GM18519 (cell line): ENCODE measurements around the gene CTF1.
"Not testable (repeated sequence)": the region's sequence is repeated elsewhere in the genome, so short reads cannot be mapped to it uniquely, and the experiment has no call there.

Source experiments
- ATAC-seq: cut with Tn5 transposase; IDR thresholded peaks from one replicate; pipeline ENCODE4 v1.9.1; 2021; ENCODE audit warnings: mild to moderate bottlenecking, moderate library complexity; ENCODE audit not compliant: unreplicated experiment, low FRiP score

CTF1 gene

DNA sequence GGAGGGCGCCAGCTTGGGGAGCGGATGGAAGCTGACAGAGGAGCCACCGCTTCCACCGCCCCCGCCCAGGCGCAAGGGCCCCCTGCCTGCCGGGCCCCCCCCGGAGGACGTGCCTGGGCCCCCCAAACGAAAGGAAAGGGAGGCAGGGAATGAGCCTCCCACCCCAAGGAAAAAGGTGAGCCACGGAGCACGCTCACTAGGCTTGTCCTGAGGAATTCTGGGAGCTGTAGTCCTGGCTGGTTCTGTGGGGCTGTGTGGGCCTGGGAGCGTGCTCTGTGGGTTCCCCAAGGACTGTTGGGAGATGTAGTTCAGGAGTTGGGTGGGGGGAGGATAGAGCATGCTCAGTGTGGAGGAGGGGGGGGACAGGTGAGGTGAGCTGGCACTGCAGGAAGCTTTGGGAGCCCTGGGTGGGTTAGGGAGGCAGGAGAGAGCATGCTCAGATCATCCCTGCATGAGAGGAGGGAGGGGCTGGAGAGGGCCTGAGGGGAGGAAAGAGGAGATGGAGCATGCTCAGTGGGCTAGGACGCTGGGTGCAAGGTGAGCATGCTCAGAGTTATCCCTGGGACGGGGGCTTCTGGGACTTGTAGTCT is 31.5 kb downstream of the CTF1 start:
- no peak for ATAC-seq

DNA sequence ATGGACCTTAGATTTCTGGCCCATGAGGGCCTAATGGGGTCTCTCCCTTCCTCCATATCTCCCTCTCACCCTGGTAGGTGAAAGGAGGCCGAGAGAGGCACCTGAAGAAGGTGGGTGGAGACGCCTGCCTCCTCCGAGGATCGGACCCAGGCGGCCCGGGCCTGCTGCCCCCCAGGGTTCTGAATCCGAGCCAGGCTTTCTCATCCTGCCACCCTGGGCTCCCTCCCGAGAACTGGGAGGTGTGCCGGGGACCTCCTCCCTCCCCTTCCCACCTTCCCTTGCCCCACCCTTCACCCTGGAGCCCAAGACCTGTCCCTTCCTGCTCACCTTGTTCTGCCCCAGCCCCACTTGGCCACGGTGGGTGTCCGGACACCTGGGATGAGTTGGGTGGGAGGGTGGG is 32.0 kb downstream of the CTF1 start:
- no peak for ATAC-seq

DNA sequence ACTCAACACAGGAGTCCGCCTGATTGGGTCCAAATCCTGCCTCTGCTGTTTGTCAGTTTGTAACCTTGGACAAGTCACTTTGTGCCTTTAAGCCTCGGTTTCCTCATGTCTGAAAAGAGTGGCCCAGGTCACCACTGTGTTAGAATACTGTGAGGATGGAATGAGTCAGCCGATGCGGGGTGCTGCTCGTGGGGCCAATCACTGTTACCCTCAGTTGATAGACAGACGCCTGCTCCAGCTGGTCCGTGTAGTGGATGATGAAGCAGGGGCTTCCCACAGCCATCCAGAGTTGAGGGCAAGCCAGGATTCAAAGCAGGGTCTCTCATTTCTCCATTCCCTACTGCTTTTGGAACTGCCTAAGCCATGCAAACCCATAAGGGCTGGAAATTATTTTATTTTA is 32.8 kb downstream of the CTF1 start:
- ATAC-seq, result no peak

DNA sequence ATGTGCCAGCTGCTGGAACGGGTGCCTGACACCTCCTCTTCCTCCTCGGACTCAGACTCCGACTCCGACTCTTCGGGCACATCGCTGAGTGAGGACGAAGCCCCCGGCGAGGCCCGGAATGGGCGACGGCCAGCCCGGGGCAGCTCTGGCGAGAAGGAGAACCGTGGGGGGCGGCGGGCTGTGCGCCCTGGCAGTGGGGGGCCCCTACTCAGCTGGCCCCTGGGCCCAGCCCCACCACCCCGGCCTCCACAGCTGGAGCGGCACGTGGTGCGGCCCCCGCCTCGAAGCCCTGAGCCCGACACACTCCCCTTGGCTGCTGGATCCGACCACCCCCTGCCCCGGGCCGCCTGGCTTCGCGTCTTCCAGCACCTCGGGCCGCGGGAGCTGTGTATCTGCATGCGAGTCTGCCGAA is 33.8 kb downstream of the CTF1 start:
- ATAC-seq, result no peak

DNA sequence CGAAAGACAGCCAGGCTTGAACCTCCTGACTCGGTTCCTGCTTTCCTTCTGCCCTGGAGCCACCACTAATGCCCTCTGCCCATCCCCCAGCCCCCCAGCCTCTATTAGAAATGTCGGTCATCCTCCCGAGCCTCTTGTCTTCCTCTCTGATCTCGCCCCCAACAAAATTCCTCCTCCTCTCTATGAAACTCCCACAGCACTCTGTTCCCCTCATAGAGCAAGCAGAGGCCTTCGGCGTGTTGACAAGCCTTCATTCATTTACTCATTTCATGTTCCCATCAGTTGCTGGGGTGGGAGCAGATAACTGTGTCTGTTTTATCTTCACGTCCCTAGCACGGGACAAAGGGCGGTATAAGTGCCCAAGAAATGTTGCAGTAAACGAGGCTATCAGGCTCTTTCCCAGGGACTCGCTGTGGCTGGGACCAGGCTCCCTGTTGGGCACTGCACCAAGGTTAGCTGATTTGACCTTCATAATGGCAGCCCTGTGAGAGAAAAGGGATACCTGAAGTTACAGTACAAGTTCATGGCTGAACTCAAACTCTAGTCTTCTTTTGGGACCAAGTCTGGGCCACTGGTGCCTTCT is 34.7 kb downstream of the CTF1 start:
- ATAC-seq, result no peak

DNA sequence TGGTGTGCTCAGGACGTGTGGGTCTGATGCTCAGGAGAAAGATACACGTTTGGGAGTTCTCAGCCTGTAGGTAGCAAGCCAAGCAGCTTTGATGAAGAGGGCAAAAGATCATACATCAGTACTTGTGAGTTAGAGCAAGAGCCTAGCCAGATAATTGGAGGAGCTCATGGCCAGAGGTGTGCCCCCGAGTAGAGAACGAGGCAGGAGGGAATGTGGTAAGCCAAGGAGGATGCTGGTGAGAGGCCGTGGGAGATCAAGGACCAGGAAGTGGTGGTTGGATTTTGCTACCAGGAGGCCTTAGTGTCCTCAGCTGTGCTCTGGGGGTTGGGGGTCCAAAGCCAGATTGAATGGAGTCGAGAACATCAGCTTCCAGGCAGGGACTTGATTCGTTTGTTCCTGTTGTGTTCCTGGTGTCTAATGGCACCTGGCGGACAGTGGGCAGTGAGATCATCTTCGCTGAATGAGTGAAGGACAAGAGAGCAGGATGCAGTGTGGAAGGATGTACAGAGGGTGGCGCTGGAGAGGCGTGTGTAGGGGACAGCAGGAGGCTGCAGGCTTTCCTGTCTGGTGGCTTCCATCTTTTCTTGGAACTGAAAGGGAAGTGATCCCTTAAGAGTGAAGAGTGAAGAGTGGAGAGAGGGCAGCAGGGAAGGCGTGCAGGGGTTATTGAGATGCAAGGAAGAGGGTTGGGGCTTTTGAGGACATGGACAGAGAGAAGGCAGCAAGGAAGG is 38.6 kb downstream of the CTF1 start:
- ATAC-seq, result no peak

DNA sequence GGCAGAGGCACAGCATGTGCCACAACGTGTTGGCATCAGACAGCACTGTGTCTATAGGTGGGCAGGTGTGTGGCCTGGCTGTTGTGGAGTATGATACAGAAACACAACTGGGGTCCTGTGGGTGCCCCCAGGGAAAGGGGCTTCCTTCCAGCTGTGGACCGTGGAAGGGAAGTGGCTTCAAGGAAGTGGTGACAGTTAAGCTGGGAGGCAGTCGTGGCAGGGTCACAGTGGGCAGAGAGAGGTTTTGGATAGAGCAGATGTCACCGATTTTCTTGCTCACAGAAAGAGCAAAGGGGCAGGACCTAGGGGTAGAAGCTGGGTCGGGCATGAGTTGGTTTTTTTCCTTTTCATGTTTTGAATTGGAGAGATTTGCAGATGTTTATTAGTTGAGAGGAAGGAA is 41.3 kb downstream of the CTF1 start:
- no peak for ATAC-seq

DNA sequence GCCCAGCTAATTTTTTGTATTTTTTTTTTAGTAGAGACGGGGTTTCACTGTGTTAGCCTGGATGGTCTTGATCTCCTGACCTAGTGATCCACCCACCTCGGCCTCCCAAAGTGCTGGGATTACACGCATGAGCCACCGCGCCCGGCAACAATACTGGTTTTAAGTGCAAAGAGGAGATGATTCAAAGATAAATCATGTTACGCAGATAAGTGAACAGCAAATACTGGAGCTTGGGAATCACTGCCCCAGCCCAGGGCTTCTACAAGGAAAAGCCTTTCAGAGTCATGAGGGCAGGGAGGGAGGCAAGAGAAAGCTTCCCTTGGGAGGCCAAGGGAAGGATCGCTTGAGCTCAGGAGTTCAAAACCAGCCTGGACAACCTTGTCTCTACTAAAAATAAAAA is 43.2 kb downstream of the CTF1 start:
- not testable (repeated sequence) for ATAC-seq

DNA sequence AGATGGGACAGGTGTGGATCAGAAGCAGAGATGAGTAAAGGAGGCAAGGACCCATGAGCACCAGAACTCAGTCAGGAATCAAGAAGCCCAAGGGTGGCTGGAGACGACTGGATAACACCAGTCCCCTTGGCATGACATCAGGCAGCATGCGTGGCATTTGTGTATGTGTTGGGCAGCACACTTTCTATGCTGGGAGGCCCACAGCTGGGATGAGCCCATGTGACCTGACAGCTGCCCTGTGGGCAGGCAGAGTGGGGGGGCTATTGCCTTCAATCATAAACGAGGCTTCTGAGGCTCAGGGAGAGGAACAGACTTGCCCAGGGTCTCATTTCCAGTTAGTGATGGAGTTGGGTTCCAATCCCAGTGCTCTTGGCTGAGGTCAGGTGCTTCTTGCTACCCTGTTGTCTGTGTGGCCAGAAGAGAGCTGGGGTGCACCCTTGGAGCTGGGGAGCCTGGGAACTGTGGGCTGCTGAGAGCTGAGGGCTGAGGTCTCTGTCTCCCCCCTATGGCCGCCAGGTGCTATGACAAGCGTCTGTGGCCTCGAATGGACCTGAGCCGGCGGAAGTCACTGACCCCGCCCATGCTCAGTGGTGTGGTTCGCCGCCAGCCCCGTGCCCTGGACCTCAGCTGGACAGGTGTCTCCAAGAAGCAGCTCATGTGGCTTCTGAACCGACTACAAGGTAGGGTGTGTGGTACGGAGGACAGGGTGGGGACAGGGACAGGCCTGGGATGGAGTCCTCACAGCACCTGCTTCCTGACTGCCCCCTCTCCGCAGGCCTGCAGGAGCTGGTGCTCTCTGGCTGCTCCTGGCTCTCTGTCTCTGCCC is 45.4 kb downstream of the CTF1 start:
- ATAC-seq, result peak; percentile 56

DNA sequence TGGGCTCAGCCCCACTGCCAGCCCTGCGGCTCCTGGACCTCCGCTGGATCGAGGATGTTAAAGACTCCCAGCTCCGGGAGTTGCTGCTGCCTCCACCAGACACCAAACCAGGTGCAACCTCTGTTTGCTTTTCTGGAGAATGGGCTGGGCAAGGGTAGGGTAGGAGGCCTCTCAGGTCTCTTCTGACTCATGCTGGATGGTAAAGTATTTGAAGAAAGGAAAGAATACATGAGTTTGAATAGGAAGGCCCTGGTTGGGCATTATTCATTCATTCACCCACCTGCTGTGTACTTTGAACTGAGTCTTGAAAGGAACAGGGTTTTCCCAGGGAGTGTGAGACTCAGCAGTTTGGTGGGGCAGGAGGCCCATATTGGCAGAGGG is 46.0 kb downstream of the CTF1 start:
- ATAC-seq, result no peak

DNA sequence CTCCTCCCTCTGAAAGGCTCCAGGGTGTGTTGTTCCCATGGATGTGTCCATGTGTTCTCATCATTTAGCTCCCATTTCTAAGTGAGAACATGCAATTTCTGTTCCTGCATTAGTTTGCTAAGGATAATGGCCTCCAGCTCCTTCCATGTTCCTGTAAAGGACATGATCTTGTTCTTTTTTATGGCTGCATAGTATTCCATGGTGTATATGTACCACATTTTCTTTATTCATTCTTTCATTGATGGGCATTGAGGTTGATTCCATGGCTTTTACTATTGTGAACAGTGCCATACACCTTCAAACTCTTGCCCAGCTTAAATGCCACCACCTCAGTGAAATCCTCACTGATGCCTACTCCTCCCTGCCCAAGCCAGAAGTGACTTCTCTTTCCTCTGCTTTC is 47.9 kb downstream of the CTF1 start:
- ATAC-seq, result no peak

DNA sequence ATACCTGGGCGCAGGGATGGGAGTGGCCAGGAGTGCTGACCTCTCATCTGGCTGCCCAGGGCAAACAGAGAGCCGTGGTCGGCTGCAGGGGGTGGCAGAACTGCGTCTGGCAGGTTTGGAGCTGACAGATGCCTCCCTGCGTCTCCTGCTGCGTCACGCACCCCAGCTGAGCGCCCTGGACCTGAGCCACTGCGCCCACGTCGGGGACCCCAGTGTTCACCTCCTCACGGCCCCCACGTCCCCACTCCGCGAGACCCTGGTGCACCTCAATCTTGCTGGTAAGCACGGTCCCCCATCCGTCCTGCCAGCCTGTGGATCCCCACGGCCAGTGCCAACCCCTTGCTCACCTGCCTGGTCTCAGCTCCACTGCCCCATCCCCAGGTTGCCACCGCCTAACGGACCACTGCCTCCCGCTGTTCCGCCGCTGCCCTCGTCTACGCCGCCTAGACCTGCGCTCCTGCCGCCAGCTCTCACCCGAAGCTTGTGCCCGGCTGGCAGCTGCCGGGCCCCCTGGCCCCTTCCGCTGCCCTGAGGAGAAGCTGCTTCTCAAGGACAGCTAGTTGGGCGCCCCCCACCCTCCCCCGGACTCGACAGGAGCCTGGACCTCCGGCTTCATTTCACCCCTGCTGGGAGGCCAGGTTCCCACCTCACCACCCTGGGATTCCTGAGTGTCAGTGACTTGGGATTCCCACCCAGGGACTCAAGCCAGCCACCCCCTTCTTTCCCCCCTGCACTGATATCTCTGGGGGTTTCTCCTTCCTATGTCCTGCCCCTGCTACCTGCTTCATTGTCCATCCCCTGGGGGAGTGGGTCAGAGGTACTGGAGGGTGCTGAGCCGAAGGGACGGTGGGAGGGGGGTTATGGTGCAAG is 50.5 kb downstream of the CTF1 start:
- ATAC-seq, result no peak

DNA sequence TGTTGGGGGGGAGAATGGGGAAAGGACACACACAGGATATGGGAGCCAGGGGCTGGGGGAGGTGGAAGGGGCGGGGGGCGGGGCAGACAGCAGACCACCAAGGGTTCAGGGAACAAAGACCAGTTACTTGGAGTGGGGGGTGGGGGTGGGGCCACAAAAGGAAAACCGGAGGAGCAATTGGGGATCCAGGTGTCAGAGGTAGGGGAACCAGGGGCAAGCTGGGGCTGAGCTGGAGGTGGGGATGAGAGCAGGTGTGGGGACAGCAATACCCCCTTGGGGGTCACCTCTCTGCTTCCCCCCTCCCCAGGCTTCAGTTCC is 51.1 kb downstream of the CTF1 start:
- ATAC-seq, result no peak

DNA sequence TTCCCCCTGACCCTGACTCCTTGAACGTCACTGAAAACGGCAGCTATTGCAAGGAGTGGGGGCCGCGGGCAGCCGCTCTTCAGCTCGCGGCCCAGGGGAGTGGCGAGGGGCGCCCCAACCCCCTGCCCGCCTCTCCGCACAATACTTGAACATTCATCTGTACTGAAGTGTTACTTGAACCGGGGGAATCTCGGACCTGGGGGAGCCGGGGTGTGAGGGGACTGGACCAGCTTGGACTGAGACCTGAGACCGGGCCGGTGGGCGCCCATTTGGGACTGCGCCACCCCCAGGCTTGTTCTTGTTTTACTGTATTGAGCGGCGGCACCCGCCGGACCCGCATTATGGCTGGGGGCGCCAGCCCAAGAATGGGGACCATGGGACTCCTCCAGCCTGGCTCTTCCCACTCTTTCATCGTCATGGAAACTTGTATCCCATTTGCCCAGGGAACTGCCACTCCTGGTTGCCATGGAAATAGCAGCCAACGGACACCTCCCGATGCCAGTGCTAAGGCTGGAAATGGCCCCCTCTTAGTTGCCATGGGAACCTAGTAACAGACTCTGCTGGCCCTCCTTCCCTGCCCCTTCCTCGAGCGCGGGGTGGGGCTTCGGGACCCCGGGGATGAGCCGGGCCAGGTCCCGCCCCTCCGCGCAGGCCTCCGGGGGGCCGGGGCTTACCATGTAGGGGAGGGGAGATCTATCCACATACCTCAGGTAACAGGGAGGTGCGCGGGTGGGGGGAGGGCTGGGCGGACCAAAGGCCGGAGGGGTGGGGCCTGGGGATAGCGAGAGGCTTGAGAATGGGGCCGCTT is 51.6 kb downstream of the CTF1 start:
- ATAC-seq, result no peak

DNA sequence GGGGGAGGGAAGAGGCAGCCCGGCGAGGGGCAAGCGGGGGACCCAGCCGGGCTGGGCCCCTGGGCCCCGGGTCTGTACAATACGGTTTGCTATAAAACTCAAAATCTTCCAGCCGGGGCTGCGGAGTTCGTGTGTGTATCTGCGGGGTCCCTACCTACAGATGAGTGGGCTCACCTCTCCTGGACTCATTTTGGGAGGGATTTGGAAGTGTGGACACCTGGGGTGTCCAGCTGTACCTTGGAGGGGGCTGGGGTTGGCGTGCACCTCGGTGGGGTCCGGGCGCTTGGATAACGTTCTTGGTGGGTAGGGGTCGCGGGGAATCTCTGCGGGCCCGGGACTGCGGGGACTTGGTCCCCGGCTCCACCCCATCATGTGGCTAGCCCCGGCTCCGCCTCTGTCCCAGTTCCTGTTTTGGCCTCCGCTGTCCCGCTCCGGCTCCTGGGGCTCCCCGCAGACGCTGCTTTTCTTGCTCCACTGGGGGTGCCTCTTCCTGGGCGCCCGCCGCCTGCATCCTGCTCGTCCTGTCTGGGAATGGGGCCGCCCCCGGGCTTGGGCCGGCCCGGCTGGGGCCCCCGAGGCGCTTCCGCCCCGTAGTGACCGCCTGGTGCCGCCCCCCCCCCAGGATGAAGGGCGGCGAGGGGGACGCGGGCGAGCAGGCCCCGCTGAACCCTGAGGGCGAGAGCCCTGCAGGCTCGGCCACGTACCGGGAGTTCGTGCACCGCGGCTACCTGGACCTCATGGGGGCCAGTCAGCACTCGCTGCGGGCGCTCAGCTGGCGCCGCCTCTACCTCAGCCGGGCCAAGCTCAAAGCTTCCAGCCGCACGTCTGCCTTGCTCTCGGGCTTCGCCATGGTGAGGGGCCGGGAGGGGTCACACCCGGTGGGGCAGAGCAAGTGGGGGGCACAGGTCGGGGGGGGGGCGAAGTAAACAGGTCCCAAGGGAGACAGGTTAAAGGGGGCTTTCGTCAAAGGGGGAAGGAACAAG is 52.5 kb downstream of the CTF1 start, which contains the start of gene ORAI3:
Gene ORAI3, plus strand, starts transcription at position 402 of the 983 bp plus-strand sequence. Its CDS starts 222 bp downstream, at position 624.
- peak; percentile 37 for ATAC-seq

DNA sequence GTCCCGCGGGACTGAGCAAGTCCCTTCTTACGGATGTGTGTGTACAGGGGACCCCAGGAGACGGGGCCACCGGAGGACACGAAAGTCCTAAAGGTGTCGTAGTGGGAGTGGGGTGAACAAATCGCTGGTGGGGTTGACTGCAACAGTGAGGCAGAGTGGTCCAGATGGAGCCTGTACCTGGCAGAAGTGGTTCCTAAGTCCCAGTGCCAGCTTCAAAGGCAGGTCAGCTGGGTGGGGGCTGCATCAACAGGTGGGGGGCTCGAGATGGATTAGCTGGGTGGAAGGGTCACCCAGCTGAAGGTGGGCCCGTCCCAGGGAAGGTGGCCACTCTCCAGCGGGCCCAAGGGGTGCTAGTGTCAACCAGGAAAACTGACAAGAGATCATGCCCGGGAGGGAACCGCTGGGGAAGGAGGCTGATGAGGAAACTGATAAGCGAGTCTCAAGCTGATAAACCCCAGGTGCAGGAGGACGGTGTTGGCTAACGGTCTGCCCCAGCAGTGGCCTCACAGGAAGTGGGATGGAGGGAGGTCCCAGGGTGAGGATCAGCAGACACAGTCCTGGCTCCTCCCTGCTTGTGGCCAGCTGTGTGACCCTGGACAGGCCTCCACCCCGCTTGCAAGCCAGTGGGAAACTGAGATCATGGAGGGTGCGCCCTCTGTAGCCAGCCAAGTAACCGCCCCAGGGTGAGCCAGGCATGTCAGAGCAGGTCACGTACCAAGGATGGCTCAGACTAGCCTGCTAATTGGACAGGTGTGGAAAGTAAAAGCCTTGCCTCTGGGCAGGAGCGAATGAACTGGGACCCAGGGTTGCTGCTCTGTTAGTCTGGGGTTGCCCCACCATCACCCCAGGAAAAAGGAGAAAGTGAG is 53.5 kb downstream of the CTF1 start:
- no peak for ATAC-seq

DNA sequence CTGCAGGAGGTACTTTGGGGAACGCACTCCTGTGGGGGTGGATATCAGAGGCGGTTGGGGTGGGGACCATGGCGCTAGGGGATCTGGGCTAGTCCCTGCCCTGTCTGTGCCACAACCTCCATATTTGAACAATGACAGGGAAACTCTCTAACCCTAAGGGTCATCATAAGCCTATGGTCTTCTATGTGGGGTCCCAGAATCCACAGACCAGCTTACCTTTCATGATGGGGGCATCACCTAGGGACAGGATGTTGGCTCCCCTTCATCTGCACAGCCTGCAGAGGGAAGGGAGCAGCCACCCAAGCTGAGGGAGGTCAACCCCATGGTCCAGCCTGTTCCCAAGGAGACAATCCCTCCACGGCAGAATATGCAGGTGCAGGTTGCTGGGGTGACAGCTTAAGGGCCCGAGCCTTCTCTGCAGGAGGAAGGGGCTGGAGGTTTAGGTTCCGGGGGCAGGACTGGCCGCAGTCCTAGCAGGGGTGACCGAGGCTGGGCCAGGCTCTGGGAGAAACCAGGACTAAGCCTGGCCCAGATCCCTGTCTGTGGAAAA is 54.2 kb downstream of the CTF1 start:
- ATAC-seq, result no peak
